ENCODE results near the gene TGM3.

Gene TGM3

GRCh38 chr20:2385026-2385425 lies 89.2 kb downstream of the TGM3 start:
- no peak for FAIRE-seq

- no peak for FAIRE-seq
These were observed 89.7 kb downstream of the TGM3 start for GRCh38 chr20:2385496-2385895.

GRCh38 chr20:2386516-2387179 lies 90.8 kb downstream of the TGM3 start:
- FAIRE-seq: no peak

GRCh38 chr20:2387180-2387577 lies 91.4 kb downstream of the TGM3 start:
- no peak for FAIRE-seq

- no peak for FAIRE-seq
These were observed 91.8 kb downstream of the TGM3 start for GRCh38 chr20:2387580-2387979.

All from islet of Langerhans (tissue), 1 donor.